Loucy (cell line): ENCODE data around the gene PKD2L1.
"Not testable (repeated sequence)": the region's sequence is repeated elsewhere in the genome, so short reads cannot be mapped to it uniquely, and the experiment has no call there.

Experiments
- H2AFZ ChIP-seq: fragments of 200-600 bp; sonication (generic); 2 replicates; pipeline ENCODE4 v1.6.0; 2016; ENCODE audit warnings: antibody characterized with exemption, mild to moderate bottlenecking, low read length, moderate library complexity
- H3F3A ChIP-seq: fragments of 200-600 bp; 2 replicates; pipeline ENCODE4 v1.6.0; 2016; ENCODE audit warnings: antibody characterized with exemption, low read depth, mild to moderate bottlenecking
- H3K27me3 ChIP-seq: fragments of 200-600 bp; sonication (generic); 2 replicates; pipeline ENCODE4 v1.6.1; 2014; ENCODE audit warnings: low read length, mild to moderate bottlenecking; ENCODE audit not compliant: insufficient read depth, poor library complexity, severe bottlenecking
- H3K36me3 ChIP-seq: fragments of 200-600 bp; sonication (generic); 2 replicates; pipeline ENCODE4 v1.6.1; 2016; ENCODE audit warnings: low read length; ENCODE audit not compliant: insufficient read depth
- H3K4me1 ChIP-seq: fragments of 200-600 bp; sonication (generic); 2 replicates; pipeline ENCODE4 v1.5.1; 2014; ENCODE audit warnings: low read length, mild to moderate bottlenecking; ENCODE audit not compliant: insufficient read depth, poor library complexity, severe bottlenecking
- H3K4me2 ChIP-seq: fragments of 200-600 bp; sonication (generic); 2 replicates; pipeline ENCODE4 v1.6.0; 2014; ENCODE audit warnings: antibody characterized with exemption, low read length, low read depth, mild to moderate bottlenecking; ENCODE audit not compliant: poor library complexity, severe bottlenecking
- H3K4me3 ChIP-seq: fragments of 200-600 bp; sonication (generic); 2 replicates; pipeline ENCODE4 v1.5.1; 2014; ENCODE audit warnings: low read length, mild to moderate bottlenecking, mixed read lengths; ENCODE audit not compliant: poor library complexity, severe bottlenecking
- H3K79me2 ChIP-seq: fragments of 200-600 bp; sonication (generic); 2 replicates; pipeline ENCODE4 v1.6.1; 2014; ENCODE audit warnings: low read length; ENCODE audit not compliant: insufficient read depth
- H3K9ac ChIP-seq: fragments of 200-600 bp; sonication (generic); 2 replicates; pipeline ENCODE4 v1.6.0; 2014; ENCODE audit warnings: mild to moderate bottlenecking, low read depth, low read length, moderate library complexity; ENCODE audit not compliant: poor library complexity, severe bottlenecking
- H3K9me2 ChIP-seq: fragments of 200-600 bp; sonication (generic); replicated peaks from 2 replicates; pipeline ENCODE4 v1.6.1; 2016; ENCODE audit warnings: low read depth, low read length, mixed read lengths
- H3K9me3 ChIP-seq: fragments of 200-600 bp; sonication (generic); 2 replicates; pipeline ENCODE4 v1.6.1; 2014; ENCODE audit warnings: mild to moderate bottlenecking, antibody characterized with exemption, low read length, low read depth; ENCODE audit not compliant: insufficient read depth
- H4K20me1 ChIP-seq: fragments of 200-600 bp; sonication (generic); 2 replicates; pipeline ENCODE4 v1.6.0; 2014; ENCODE audit warnings: antibody characterized with exemption, low read length, mild to moderate bottlenecking; ENCODE audit not compliant: insufficient read depth, poor library complexity, severe bottlenecking
- EZH2phosphoT487 ChIP-seq: fragments of 200-600 bp; IDR thresholded peaks from 2 replicates; pipeline ENCODE4 v1.6.1; 2018; ENCODE audit warnings: antibody characterized with exemption, mild to moderate bottlenecking, moderate library complexity, borderline replicate concordance
- TF ChIP-seq, protein P1 (sequence below): fragments of 200-600 bp; sonication (generic); conservative IDR thresholded peaks from 2 replicates; pipeline ENCODE4 v1.5.1; 2014; ENCODE audit warnings: mild to moderate bottlenecking, antibody characterized with exemption, low read length

The PKD2L1 gene

DNA sequence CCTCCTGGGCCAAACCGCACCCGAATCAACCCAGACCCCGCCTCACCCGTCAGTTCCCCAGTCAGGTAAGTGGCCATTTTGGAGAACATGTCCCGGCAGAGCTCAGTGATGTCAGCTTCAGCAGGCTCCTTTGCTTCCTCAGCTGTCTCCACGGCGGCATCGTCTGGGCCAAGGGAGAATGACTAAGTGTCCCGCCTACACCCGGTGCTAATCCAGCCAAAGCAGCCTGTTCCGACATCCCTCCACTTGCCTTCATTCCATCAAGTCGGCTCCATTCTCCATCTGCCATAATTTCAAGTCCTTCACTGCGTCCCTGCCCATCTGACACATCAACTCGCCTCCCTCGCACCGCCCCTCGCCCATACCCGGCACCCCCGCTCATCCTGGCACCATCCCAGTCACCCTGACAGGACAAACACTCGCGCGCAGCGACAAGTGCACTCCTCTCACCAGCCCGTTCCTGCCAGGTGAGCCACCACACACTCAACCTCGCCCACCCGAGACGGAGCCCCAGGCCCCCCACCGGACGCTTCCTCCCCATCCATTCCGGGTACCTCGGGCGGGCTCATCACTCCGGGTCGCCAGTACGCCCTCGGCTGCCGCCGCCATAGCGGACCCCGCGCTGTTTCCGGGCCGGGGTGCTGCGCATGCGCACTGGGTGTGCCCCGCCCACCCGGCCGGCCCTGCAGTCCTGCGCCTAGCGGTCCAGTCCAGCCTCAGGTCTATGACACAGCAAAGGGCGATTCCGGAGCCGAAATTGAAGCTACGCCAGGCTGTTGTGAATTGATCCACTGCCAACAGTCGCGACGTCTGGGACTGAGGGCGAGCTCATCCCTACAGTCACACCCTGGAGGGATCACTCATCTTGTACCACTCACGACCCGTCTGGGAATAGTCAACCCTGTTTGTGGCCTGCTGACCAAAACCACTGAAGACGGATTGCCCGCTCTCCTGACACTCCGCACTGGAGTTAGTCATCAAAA is 43.7 kb downstream of the PKD2L1 start, which contains the start of gene BLOC1S2:
BLOC1S2 (minus strand) TSS at position 630 of the 983 bp plus-strand sequence; CDS start at position 609, 21 bp downstream.
- Histone ChIP-seq H3K9me3 (no peaks in the 10 kb centered on the region), H3K9me2 (no peaks in the 10 kb centered on the region), H3K4me1 (peaks cover 45% of the 10 kb centered on the region), H2AFZ (peak within 1 kb of the TSS; percentile 91), H3K79me2 (peaks cover 47% of the 10 kb centered on the region), H3K4me3 (peak within 1 kb of the TSS; percentile 75), H3K27me3 (no peaks in the 10 kb centered on the region), H3K4me2 (peak within 1 kb of the TSS; percentile 99), H3F3A (no peaks in the 10 kb centered on the region), H3K36me3 (no peaks in the 10 kb centered on the region), H3K9ac (peak within 1 kb of the TSS; percentile 80), H4K20me1 (peaks cover 19% of the 10 kb centered on the region)
- TF ChIP-seq, protein P1, sequence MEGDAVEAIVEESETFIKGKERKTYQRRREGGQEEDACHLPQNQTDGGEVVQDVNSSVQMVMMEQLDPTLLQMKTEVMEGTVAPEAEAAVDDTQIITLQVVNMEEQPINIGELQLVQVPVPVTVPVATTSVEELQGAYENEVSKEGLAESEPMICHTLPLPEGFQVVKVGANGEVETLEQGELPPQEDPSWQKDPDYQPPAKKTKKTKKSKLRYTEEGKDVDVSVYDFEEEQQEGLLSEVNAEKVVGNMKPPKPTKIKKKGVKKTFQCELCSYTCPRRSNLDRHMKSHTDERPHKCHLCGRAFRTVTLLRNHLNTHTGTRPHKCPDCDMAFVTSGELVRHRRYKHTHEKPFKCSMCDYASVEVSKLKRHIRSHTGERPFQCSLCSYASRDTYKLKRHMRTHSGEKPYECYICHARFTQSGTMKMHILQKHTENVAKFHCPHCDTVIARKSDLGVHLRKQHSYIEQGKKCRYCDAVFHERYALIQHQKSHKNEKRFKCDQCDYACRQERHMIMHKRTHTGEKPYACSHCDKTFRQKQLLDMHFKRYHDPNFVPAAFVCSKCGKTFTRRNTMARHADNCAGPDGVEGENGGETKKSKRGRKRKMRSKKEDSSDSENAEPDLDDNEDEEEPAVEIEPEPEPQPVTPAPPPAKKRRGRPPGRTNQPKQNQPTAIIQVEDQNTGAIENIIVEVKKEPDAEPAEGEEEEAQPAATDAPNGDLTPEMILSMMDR, result no peak
- TF ChIP-seq EZH2phosphoT487, result no peak

DNA sequence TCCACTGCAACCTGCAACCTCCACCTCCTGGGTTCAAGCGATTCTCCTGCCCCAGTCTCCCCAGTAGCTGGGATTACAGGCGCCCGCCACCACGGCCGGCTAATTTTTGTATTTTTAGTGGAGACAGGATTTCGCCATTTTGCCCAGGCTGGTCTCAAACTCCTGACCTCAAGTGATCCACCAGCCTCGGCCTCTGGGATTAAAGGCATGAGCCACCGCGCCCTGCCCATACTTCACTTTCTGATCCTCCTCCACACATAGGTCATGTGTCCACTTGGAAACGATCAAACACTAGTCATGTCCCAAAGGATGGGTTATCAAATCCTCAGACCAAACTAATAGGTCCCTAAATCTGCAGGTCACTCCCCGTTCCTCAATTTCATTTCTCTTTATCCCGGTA is 44.7 kb downstream of the PKD2L1 start:
- H3F3A ChIP-seq, H2AFZ ChIP-seq, H3K36me3 ChIP-seq, H3K9me3 ChIP-seq, H3K9me2 ChIP-seq, H3K27me3 ChIP-seq: not testable (repeated sequence)
- Histone ChIP-seq H3K4me3 (peak overlapping the region; percentile 75), H3K9ac (peak overlapping the region; percentile 80), H3K79me2 (peaks cover 47% of the 10 kb centered on the region), H3K4me1 (peaks cover 45% of the 10 kb centered on the region), H3K4me2 (peak overlapping the region; percentile 99), H4K20me1 (peaks cover 19% of the 10 kb centered on the region)

DNA sequence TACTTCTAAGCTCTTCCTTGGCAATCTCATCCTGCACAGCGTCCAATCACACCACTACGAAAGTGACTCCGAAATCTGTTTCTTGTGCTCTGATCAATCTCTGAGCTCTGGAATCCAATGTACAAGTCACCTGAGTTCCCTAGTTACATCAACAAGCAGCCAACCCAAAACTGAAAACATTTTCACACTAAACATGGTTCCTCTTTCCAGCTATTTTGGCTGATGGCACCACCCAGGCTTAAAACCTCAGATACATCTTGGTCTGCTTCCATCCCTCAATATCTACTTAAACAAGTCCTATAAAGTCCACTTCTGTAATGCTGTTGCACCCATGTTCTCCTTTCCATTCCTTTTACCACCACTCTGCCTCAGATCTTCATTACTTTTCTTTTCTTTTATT is 47.1 kb downstream of the PKD2L1 start:
- Histone ChIP-seq H3K79me2 (peaks cover 47% of the 10 kb centered on the region), H3K36me3 (peaks cover 17% of the 10 kb centered on the region; the same call in 1 of the 2 replicates), H3F3A (no peaks in the 10 kb centered on the region), H3K9me2 (no peaks in the 10 kb centered on the region), H3K9ac (peak overlapping the region; percentile 5), H4K20me1 (peaks cover 19% of the 10 kb centered on the region), H3K4me3 (peak overlapping the region; percentile 10), H3K4me2 (peak overlapping the region; percentile 50), H3K9me3 (no peaks in the 10 kb centered on the region), H2AFZ (no peak overlapping the region), H3K4me1 (peaks cover 45% of the 10 kb centered on the region), H3K27me3 (no peaks in the 10 kb centered on the region)
- TF ChIP-seq EZH2phosphoT487, result no peak
- TF ChIP-seq, protein P1, result no peak

DNA sequence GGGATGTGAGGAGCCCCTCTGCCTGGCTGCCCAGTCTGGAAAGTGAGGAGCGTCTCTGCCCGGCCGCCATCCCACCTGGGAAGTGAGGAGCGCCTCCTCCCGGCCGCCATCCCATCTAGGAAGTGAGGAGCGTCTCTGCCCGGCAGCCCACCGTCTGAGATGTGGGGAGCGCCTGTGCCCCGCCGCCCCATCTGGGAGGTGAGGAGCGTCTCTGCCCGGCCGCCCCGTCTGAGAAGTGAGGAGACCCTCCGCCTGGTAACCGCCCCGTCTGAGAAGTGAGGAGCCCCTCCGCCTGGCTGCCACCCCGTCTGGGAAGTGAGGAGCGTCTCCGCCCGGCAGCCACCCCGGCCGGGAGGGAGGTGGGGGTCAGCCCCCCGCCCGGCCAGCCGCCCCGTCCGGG is 53.1 kb downstream of the PKD2L1 start:
- H3K9ac ChIP-seq, H3K79me2 ChIP-seq, H3K27me3 ChIP-seq, H3F3A ChIP-seq, H3K4me3 ChIP-seq, H3K4me2 ChIP-seq, H3K9me3 ChIP-seq, H3K9me2 ChIP-seq, H4K20me1 ChIP-seq, H2AFZ ChIP-seq, H3K4me1 ChIP-seq: not testable (repeated sequence)
- peaks cover 24% of the 10 kb centered on the region; the same call in 1 of the 2 replicates for H3K36me3 ChIP-seq
